HUDEP-2 (cell line): Measurements from ENCODE around the gene THPO.

ENCODE experiments used
- DNase-seq, 76 experiments: peaks; one replicate each; lab custom pipeline; 2025; ENCODE audit not compliant: unreplicated experiment in 76 of 76; lab: John Stamatoyannopoulos, UW

Gene THPO

DNA sequence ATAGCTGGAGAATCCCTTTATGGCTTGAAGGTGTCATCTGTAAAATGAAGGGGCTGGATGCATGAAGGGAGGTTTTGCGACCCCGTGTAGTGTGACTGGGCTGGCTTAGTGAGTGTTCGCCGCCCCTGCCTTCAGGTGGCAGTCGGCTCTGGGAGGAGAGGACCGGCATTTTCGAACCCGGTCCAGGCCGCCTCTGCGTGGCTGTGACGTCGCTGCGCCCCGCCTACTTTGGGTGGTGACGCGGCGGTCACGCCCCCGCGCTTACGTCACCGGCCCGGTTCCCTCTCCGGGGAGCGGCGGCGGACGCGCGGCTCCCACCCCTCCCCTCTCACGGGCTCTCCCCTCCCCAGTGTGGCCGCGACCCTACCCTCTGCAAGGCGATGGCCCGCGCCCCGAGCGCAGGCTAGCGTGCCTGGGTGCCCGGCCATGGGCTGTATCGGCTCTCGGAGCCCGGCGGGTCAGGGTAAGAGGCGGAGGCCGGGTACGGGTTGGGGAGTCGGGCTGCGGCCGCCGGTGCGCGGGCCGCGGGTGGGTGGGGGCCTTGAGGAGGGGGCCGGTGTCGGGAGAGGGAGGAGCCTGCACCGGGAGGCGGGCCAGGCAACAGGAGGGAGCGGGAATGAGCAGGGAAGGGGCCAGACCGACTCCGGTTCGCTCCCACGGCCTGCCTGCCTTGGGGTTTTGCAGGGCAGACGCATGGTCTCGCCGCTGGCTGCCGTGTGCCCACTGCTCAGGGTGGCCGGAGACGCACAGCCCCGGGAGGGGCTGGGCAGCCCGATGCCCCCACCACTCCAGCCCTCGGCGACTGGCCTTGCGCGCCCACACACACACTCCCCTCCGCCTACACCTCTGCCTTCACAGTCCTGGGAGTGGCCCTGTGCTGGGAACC lies 42.1 kb downstream of the THPO start:
- DNase-seq = peak in 71 of 76 experiments; percentile 7 to 98 (median 66)

DNA sequence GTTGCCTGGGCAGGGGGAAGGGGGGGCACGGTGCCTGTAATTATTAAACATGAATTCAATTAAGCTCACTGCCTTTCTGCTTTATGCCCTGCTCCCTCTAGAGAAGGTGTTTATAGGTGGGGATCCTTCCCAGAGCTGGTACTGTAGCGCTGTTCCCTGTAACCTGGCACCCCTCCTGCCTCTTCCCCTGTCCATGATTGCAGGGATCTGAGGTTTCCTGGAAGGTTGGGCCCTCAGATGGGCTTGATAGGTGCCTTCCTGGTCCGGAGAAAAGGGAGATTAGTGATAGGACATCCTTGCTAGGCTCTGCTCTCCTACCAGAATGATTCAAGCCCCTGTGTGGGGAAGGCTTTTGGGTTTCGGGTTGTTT lies 42.7 kb downstream of the THPO start:
- DNase-seq = no peak

DNA sequence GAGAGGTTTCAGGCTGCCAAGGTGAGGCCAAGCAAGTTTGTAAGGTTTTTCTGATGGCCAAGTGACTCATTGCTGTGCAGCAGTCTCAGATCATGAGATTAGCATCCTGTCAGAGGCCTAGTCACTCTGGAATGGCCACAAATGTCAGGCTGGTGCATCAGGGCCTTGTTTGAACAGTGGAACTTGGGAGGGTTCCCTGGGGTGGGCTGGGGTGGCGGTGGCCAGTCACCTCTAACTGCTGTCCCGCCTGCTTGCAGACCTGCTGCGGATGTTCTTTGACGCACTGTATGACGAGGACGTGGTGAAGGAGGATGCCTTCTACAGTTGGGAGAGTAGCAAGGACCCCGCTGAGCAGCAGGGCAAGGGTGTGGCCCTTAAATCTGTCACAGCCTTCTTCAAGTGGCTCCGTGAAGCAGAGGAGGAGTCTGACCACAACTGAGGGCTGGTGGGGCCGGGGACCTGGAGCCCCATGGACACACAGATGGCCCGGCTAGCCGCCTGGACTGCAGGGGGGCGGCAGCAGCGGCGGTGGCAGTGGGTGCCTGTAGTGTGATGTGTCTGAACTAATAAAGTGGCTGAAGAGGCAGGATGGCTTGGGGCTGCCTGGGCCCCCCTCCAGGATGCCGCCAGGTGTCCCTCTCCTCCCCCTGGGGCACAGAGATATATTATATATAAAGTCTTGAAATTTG lies 43.4 kb downstream of the THPO start:
- peak in 41 of 76 experiments; percentile 1 to 76 (median 30) for DNase-seq

DNA sequence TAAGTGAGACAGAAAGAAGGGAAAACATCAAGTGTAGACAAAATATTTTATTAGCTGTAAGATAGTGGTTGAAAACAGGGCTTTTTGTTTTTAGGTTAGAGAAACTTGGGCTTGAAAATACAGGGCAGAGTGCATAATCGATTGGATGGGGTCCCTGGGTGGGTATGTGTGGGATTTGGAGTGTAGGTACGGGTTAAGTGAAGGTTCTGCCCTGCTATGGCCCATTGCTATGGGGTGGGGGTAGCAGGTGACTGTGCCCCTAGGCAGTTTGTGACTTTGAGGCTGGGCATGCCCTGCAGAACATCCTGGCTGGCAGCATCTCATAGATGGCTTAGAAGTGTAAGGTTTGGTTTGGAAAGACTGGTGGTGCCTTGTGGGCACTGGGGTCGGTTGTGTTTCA lies 44.3 kb downstream of the THPO start:
- DNase-seq = no peak

DNA sequence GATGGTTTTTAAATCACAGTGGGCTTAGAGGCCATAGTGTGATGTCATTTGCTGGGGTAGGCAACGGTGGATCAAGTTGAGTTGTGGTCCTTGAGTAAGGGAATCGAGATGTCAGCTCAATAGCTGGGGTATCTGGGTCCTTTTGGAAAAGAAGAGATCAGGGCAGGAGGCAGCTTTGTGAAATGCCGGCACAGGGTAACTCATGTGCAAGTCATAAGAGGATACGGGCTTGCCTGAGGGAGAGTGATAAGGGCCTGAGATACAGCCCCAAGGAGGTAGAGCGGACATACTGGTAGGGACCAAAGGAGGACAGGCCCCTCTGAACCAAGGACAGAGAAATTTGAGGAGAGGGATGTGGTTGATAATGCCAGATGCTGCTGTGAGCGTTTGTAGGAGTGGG lies 44.8 kb downstream of the THPO start:
- peak in 2 of 76 experiments; percentile 11 to 21 for DNase-seq

DNA sequence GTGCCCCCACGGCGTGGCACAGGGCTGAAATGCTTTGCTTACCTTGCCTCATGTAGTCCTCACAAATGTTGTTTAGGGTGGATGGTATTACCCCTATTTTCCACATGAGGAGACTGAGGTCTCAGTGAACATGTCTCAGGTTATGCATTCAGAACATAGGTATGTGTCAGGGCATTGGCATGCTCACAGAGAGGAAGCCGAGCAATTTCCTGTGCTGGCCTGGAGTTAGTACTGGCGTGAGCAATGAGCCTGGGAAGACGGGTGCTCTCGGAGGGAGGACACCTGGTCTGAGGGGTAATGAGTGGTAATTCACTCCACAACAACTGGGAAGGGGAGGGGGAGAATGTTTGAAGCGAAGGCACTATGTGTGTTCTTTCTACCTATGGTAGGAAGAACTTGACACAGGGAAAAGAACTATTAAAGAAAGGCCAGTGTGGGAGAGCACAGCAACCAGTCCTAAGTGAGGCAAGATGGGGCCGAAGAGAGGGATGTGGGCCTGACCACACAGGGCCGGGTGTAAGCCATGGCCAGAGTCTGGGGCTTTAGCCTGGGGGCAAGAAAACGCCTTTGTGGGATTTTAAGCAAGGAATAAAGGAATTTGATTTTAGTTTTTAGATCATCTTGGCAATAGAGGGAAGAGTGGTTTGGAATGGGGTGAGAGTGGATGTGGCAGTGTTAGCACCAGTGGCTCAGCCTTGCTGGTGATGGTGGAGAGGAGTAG lies 45.5 kb downstream of the THPO start:
- no peak for DNase-seq

DNA sequence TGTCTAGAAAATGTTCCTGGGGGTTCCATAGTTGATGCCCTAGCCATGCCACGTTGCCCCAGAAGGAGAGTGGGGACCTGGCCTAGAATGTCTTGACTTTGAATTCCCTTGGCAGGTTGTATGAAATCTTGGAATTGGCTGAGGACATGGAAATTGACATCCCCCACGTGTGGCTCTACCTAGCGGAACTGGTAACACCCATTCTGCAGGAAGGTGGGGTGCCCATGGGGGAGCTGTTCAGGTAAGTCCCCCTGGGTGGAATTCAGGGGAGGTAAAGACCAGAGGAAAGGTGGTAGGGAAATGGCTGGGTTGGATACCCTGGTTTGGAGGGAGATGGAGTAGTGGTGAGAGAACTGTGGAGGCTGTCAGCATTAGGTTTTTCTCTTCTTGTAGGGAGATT lies 49.5 kb downstream of the THPO start:
- no peak for DNase-seq

DNA sequence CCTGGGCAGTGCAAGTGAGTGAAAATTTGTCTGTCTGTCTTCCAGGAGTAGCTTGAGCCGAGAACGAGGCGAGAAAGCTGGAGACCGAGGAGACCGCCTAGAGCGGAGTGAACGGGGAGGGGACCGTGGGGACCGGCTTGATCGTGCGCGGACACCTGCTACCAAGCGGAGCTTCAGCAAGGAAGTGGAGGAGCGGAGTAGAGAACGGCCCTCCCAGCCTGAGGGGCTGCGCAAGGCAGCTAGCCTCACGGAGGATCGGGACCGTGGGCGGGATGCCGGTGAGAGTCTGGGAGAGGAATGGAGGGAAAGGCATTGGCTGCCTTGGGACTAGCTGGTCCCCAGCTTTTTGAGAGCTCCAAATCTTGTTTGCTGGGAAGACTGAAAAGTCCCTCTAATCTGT lies 50.8 kb downstream of the THPO start:
- DNase-seq = no peak

DNA sequence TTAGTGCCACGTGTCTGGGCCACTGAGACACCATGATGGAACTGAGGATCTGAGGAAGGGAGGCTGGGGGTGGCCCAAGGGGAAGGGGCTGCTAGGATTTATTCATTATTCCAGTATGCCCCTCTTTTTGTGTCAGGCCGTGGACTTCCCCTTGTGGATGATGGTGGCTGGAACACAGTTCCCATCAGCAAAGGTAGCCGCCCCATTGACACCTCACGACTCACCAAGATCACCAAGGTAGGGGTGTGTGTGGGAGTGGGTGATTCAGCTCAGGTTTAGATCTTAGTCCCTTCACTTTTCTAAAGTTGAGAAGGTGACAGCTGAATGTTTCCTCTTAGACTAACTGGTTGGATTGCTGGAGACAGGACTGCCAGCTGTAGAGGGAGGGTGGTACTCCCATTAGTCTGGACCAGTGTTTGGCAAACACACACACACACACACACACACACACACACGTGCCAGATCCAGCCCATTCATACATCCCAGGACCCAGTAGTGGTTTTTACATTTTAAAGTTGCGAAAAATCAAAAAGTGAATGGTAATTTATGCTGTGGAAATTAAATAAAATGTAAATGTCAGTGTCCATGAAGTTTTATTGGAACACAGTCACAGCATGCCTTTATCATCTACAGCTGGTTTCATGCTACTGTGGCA lies 52.2 kb downstream of the THPO start:
- no peak for DNase-seq

DNA sequence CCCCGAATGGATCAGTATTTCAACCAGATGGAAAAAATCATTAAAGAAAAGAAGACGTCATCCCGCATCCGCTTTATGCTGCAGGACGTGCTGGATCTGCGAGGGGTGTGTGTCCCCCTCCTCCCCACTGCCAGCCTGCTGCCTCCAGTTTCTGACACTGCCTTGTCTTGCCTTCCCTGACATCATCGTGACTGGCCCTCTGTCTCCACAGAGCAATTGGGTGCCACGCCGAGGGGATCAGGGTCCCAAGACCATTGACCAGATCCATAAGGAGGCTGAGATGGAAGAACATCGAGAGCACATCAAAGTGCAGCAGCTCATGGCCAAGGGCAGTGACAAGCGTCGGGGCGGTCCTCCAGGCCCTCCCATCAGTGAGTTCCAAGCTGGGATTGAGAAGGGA lies 52.7 kb downstream of the THPO start:
- no peak for DNase-seq

DNA sequence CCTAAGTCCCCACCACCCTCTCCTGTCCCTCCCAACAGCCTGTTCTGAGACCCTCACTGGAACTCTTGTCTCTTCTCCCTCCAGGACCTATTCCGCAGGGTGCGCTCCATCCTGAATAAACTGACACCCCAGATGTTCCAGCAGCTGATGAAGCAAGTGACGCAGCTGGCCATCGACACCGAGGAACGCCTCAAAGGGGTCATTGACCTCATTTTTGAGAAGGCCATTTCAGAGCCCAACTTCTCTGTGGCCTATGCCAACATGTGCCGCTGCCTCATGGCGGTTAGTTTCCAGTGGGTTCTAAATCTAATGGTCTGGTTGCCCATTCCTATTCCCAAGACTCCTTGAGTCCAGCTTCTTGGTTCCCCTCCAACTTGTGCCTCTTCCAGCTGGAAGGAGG lies 54.3 kb downstream of the THPO start:
- no peak for DNase-seq

DNA sequence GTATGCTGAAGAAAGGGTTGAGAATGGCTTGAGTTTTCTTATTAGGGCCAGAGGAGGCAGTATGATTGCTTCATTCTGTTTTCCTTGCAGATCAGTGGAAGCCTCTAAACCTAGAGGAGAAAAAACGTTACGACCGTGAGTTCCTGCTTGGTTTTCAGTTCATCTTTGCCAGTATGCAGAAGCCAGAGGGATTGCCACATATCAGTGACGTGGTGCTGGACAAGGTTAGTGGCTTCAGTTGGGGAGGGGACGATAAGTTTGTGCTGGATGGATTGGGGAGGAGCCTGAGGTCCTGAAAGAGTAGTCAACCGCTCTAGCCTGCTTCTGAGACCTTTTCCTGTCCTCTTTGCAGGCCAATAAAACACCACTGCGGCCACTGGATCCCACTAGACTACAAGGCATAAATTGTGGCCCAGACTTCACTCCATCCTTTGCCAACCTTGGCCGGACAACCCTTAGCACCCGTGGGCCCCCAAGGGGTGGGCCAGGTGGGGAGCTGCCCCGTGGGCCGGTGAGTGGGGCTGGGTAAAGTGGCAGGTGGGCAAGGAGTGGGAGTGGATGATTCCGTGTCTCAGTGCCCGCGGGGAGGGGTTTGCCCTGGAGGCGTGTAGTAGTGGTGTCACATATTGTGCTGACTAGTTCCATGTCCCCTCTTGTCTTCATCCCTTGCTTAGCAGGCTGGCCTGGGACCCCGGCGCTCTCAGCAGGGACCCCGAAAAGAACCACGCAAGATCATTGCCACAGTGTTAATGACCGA lies 55.1 kb downstream of the THPO start:
- no peak for DNase-seq
